Gastroesophageal sphincter (tissue), 4 donors: ENCODE measurements around the gene ABCC9. TPM values are rescaled to one million over a fixed set of nuclear protein-coding genes. Genes with fewer than 3 reads are reported as not detected.
A peak's percentile ranks its signal among the peaks of the same experiment; 100 is the strongest.

ENCODE experiments used
- ATAC-seq: fragments of 150-250 bp; one replicate; pipeline ENCODE4 v1.9.1; 2016; ENCODE audit warnings: mild to moderate bottlenecking, moderate library complexity
- H3K27ac ChIP-seq, 4 donors: fragments of 200-600 bp; sonication (generic) in 3 of 4; 1 replicate in 3 of 4; 2 replicates in 1 of 4; pipeline ENCODE4 v1.5.1; 2016 to 2019
- H3K27me3 ChIP-seq: fragments of 200-600 bp; sonication (generic); one replicate; pipeline ENCODE4 v1.5.1; 2019
- H3K36me3 ChIP-seq, 2 donors: fragments of 200-600 bp; sonication (generic); one replicate each; pipeline ENCODE4 v1.5.1; 2019; ENCODE audit warnings: control low read depth in 1 of 2
- H3K4me1 ChIP-seq, 3 donors: fragments of 200-600 bp; sonication (generic); 1 replicate in 2 of 3; 2 replicates in 1 of 3; pipeline ENCODE4 v1.5.1; 2016 to 2019; ENCODE audit warnings: control low read depth in 2 of 3
- H3K4me3 ChIP-seq, 2 donors: fragments of 200-600 bp; sonication (generic); one replicate each; pipeline ENCODE4 v1.5.1; 2019; ENCODE audit warnings: mild to moderate bottlenecking in 1 of 2, moderate library complexity in 1 of 2
- H3K9me3 ChIP-seq, 3 donors: fragments of 200-600 bp; sonication (generic); one replicate each; pipeline ENCODE4 v1.5.1; 2017 to 2019; ENCODE audit warnings: control low read depth in 2 of 3
- EP300 ChIP-seq: sonication (generic); formaldehyde crosslinking; IDR thresholded peaks from one replicate; pipeline ENCODE4 v1.6.1; 2017; ENCODE audit warnings: antibody characterized with exemption, mild to moderate bottlenecking
- POLR2A ChIP-seq, 2 donors: fragments of 450-650 bp; IDR thresholded peaks; one replicate each; pipeline ENCODE4 v1.6.1; 2017; ENCODE audit warnings: antibody characterized with exemption in 2 of 2, mild to moderate bottlenecking in 2 of 2, moderate library complexity in 1 of 2
- POLR2AphosphoS5 ChIP-seq: sonication (generic); formaldehyde crosslinking; IDR thresholded peaks from one replicate; pipeline ENCODE4 v1.6.1; 2017; ENCODE audit warnings: antibody characterized with exemption
- WGBS, 2 donors: methylation state at CpG; one replicate each; pipeline ENCODE4 v1.1.5; 2018; ENCODE audit warnings: low coverage in 1 of 2; 5-methylcytosine and 5-hydroxymethylcytosine counted together
- total RNA-seq, 4 donors: library from RNA; depleted of rRNA; stranded (reverse); fragments of >200 nt; gene quantifications; one replicate each; pipeline ENCODE4 v1.1.0, GENCODE V29; 2016
- TF ChIP-seq, protein P1 (sequence below), 4 experiments: fragments of 200-600 bp in 2 of 4; fragments of 450-650 bp in 2 of 4; sonication (generic) in 1 of 4; IDR thresholded peaks; one replicate each; pipeline ENCODE4 v1.5.1; 2017 to 2019; ENCODE audit warnings: antibody characterized with exemption in 4 of 4, mild to moderate bottlenecking in 2 of 4, moderate library complexity in 2 of 4

Gene ABCC9
- total RNA-seq, 4 donors from 2014 or later: 61.8 to 105 (median 73.7) TPM

DNA sequence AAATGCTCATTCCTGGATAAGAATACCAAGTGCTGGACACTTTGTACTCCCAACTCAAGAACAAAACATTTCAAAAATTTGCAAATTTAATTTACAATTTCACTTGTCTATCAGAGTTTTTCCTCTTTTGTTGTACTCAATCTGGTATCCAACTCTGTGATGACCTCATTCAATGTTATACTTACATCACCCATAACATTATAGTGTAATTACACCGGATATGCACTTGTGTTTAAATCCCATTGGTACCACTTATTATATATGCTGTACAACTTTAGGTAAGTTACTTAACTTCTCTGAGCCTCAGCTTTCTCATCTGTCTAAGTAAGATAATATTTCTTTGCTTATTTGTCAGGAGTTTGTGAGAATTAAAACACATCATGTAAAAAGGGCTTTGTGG lies 90.1 kb downstream of the ABCC9 start:
- H3K27ac ChIP-seq: no peak overlapping the region
- peaks cover 0 to 34% of the 10 kb centered on the region in 2 donors for H3K36me3 ChIP-seq
- H3K9me3 ChIP-seq: no peaks in the 10 kb centered on the region
- no peak for ATAC-seq
- no peaks in the 10 kb centered on the region for H3K27me3 ChIP-seq
- no peak for TF ChIP-seq POLR2AphosphoS5
- TF ChIP-seq, protein P1, sequence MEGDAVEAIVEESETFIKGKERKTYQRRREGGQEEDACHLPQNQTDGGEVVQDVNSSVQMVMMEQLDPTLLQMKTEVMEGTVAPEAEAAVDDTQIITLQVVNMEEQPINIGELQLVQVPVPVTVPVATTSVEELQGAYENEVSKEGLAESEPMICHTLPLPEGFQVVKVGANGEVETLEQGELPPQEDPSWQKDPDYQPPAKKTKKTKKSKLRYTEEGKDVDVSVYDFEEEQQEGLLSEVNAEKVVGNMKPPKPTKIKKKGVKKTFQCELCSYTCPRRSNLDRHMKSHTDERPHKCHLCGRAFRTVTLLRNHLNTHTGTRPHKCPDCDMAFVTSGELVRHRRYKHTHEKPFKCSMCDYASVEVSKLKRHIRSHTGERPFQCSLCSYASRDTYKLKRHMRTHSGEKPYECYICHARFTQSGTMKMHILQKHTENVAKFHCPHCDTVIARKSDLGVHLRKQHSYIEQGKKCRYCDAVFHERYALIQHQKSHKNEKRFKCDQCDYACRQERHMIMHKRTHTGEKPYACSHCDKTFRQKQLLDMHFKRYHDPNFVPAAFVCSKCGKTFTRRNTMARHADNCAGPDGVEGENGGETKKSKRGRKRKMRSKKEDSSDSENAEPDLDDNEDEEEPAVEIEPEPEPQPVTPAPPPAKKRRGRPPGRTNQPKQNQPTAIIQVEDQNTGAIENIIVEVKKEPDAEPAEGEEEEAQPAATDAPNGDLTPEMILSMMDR (IDR thresholded peaks at IDR 0.05): no peak
- no peak for TF ChIP-seq POLR2A (IDR thresholded peaks at IDR 0.05)
- no peak for TF ChIP-seq EP300
- 79 to 94% methylated on average over 1 of the region's 1 CpG for WGBS, 2 donors
- no peak overlapping the region for H3K4me3 ChIP-seq
- H3K4me1 ChIP-seq: peaks cover 4 to 15% (median 4%) of the 10 kb centered on the region in 3 donors

DNA sequence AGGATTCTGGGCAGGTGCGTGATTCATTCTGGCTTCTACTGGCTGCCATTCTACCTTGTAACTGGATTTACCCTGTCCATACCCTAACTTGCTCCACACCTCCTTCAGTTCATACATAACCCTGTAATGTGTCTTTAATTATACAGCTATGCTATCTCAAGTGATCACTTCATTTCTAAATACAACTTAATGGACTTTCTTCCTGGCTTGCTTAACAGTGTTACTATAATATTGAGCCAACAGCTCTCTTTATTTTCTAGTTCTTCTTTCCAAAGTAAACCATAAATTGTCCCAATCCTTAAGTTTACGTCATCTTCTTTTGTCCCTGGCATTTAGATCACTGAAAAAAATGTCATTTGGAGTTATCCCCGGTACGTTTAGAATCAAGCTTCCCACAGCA lies 90.8 kb downstream of the ABCC9 start:
- no peak for ATAC-seq
- no peaks in the 10 kb centered on the region for H3K27me3 ChIP-seq
- H3K4me1 ChIP-seq: peaks cover 4 to 15% (median 4%) of the 10 kb centered on the region in 3 donors
- H3K36me3 ChIP-seq: peaks cover 0 to 37% of the 10 kb centered on the region in 2 donors
- peak overlapping the region in 2 of 4 donors; percentile 6 to 10 for H3K27ac ChIP-seq
- TF ChIP-seq POLR2AphosphoS5: no peak
- no peak for TF ChIP-seq POLR2A (IDR thresholded peaks at IDR 0.05)
- TF ChIP-seq EP300: no peak
- TF ChIP-seq, protein P1 (IDR thresholded peaks at IDR 0.05): no peak
- H3K9me3 ChIP-seq: no peaks in the 10 kb centered on the region
- H3K4me3 ChIP-seq: no peak overlapping the region
- 23 to 28% methylated on average over 3 to 4 of the region's 4 CpGs for WGBS, 2 donors

DNA sequence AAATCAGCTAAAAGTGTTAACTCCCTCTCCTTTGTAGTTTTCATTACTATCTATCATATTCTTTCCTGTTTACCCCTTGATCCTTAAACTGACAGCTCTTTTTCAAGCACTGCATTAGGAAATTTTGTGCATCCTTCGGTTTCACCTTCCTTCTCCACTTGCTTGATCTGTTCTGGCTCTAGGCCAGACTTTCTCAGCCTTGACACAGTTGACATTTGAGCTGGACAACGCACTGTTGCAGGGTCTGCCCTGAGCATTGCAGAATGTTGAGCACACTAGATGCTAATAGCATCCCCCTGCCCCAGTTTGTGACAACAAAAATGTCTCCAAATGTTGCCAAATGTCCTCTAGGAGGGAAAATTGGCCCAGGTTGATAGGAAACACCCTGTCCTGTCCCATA lies 91.3 kb downstream of the ABCC9 start:
- TF ChIP-seq, protein P1 (IDR thresholded peaks at IDR 0.05): no peak
- no peak for TF ChIP-seq POLR2AphosphoS5
- no peak for TF ChIP-seq POLR2A (IDR thresholded peaks at IDR 0.05)
- TF ChIP-seq EP300: no peak
- H3K9me3 ChIP-seq: no peaks in the 10 kb centered on the region
- no peaks in the 10 kb centered on the region for H3K27me3 ChIP-seq
- H3K27ac ChIP-seq: no peak overlapping the region
- WGBS, 2 donors: 30 to 50% methylated on average over 1 to 2 of the region's 2 CpGs
- peaks cover 4 to 15% (median 4%) of the 10 kb centered on the region in 3 donors for H3K4me1 ChIP-seq
- ATAC-seq: no peak
- H3K4me3 ChIP-seq: no peak overlapping the region
- H3K36me3 ChIP-seq: peaks cover 0 to 39% of the 10 kb centered on the region in 2 donors

DNA sequence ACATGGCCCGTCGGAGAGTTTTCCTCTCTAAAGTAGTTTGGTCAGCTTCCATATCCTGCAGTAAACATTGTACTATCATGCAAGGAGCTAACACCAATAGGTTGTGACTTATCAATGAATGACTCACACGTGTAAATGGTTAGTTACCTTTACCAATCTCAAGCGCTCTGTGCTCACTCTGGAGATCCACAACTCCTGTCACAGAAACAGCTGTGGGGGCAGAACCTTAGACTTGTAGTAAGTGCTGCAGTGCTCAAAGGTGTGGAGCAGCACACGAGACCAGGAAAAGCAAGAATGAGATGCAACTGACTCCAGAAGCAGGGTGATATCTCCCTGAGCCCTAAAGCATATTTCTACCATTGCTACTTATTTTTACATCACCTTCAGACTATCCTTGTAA lies 93.0 kb downstream of the ABCC9 start:
- H3K36me3 ChIP-seq: peaks cover 0 to 52% of the 10 kb centered on the region in 2 donors
- H3K27ac ChIP-seq: no peak overlapping the region
- ATAC-seq: no peak
- H3K27me3 ChIP-seq: no peaks in the 10 kb centered on the region
- 94 to 99% methylated on average over 4 to 5 of the region's 5 CpGs for WGBS, 2 donors
- no peak overlapping the region for H3K4me3 ChIP-seq
- peaks cover 4 to 15% (median 4%) of the 10 kb centered on the region in 3 donors for H3K4me1 ChIP-seq
- no peaks in the 10 kb centered on the region for H3K9me3 ChIP-seq
- TF ChIP-seq, protein P1 (IDR thresholded peaks at IDR 0.05): no peak
- TF ChIP-seq EP300 (no peak), POLR2AphosphoS5 (no peak), POLR2A (IDR thresholded peaks at IDR 0.05) (no peak)

DNA sequence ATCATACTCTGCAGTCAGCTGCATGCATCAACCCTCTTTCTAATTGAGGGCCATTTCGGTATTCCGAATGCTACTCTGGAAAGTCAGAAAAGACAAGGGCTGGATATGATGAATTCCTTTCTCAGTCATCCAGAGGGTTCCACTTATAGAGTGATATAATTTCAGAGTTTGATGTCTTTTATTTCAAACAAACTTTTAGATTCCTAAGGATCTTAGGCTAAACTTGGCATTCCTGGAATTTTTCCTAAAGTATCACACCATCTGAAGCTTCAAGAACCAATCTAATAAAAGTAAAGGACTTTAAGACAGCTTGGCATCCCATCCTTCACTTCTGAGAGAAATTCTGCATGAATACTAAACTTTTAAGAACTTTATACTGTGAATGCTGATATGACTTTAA lies 97.4 kb downstream of the ABCC9 start:
- 93 to 100% methylated on average over 2 of the region's 2 CpGs for WGBS, 2 donors
- Histone ChIP-seq H3K4me3 (no peak overlapping the region), H3K27me3 (no peaks in the 10 kb centered on the region), H3K9me3 (no peaks in the 10 kb centered on the region), H3K36me3 (peaks cover 0 to 69% of the 10 kb centered on the region in 2 donors), H3K27ac (no peak overlapping the region), H3K4me1 (no peaks in the 10 kb centered on the region)
- ATAC-seq: no peak
- TF ChIP-seq, protein P1 (IDR thresholded peaks at IDR 0.05): no peak
- TF ChIP-seq POLR2A (IDR thresholded peaks at IDR 0.05): no peak
- no peak for TF ChIP-seq EP300
- no peak for TF ChIP-seq POLR2AphosphoS5
